Measurements from ENCODE around the gene SPC24. TPM values are rescaled to one million over a fixed set of nuclear protein-coding genes. Genes with fewer than 3 reads are reported as not detected.
"Not testable (repeated sequence)": the region's sequence is repeated elsewhere in the genome, so short reads cannot be mapped to it uniquely, and the experiment has no call there.

Gene SPC24
- total RNA-seq, 1 donor from 2014 or later, result 3.9 TPM

DNA sequence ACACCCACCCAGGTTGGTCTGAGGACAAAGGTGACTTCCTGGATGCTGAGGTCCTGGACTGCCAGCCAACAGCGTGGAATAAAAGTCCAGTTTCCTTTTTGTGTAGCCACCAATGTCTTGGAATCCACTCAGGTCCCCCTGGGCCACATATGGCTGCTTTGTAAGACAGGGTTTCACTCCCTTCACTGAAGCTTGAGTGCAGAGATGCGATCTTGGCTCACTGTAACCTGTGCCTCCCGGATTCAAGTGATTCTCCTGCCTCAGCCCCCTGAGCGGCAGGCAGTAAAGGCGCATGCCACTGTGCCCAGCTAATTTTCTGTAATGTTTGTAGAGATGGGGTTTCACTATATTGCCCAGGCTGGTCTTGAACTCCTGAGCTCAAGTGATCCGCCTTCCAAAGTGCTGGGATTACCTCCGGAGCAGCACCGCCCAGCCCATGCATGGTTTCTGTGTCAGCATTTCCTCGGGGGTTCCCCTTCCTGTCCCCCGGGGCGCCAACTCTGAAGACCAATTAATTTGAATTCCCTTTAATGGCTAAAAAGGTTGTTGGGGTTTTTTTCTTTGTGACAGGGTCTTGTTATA is 24.2 kb upstream of the SPC24 start:
- Histone ChIP-seq H3K36me3 (peaks cover 72% of the 10 kb centered on the region), H3K4me1 (peaks cover 38% of the 10 kb centered on the region), H3K9me3 (replicated peaks) (no peaks in the 10 kb centered on the region), H3K27me3 (ENCODE audit: low read depth) (no peaks in the 10 kb centered on the region), H3K4me3 (peak overlapping the region; percentile 3), H3K27ac (replicated peaks) (peak overlapping the region; percentile 66)
- intact Hi-C loops (cut with micrococcal nuclease), result no loop called here
- DNase-seq, result no peak
- TF ChIP-seq CTCF (IDR thresholded peaks at IDR 0.05; ENCODE audit: borderline replicate concordance), result no peak

DNA sequence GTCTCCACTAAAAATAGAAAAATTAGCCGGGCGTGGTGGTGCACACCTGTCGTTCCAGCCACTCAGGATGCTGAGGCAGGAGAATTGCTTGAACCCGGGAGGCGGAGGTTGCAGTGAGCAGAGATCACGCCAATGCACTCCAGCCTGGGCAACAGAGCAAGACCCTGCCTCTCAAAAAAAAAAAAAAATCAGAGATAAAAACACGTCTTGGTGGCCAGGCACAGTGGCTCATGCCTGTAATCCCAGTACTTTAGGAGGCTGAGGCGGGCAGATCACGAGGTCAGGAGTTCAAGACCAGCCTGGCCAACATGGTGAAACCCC is 23.5 kb upstream of the SPC24 start:
- H3K4me3 ChIP-seq; intact Hi-C loops (cut with micrococcal nuclease); DNase-seq; H3K27me3 ChIP-seq (ENCODE audit: low read depth); H3K9me3 ChIP-seq (replicated peaks): not testable (repeated sequence)
- Histone ChIP-seq H3K27ac (replicated peaks) (peak overlapping the region; percentile 66), H3K36me3 (peaks cover 72% of the 10 kb centered on the region), H3K4me1 (peaks cover 31% of the 10 kb centered on the region)

- H3K9me3 ChIP-seq (replicated peaks), result no peaks in the 10 kb centered on the region
- intact Hi-C loops (cut with micrococcal nuclease), result no loop called here
- H3K36me3 ChIP-seq, result peaks cover 72% of the 10 kb centered on the region
- no peak for TF ChIP-seq CTCF (IDR thresholded peaks at IDR 0.05; ENCODE audit: borderline replicate concordance)
- H3K4me3 ChIP-seq, result no peak overlapping the region
- H3K4me1 ChIP-seq, result peaks cover 26% of the 10 kb centered on the region
- no peak for DNase-seq
- H3K27ac ChIP-seq (replicated peaks), result peak overlapping the region; percentile 66
- H3K27me3 ChIP-seq (ENCODE audit: low read depth), result no peaks in the 10 kb centered on the region
Measured at GRCh38 chr19:11177592-11177991, 22.0 kb upstream of the SPC24 start.

DNA sequence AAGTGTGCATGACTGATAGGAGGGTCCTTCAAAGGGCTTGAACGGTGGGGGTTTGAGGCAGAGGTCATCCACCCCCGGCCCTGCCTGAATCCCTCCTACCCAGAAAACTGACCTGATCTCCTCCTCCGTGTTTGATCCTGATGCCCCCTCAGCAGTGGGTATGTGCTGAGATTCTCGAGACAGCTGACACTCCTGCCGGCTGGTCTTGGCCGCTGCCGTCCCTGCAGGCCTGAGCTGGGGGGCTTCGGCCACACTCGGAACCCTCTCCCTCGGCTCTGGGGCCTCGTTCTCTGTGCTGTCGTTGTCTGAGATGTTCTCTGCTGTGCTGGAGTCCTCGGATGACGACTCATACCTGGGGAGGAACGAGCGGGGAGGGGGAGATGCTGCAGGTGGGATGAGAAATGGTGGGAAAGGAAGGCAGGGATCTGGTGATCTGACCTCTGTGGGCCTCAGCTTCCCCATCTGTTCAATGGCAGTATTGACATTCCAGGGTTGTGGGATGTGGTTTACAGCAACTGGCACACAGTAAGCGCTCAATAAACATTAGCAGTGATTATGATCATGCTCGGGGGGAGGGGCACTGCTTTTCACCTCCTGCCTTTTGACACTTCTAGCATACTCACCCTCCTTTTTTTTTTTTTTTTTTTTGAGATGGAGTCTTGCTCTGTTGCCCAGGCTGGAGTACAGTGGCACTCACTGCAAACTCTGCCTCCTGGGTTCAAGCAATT is 21.0 kb upstream of the SPC24 start:
- intact Hi-C loops (cut with micrococcal nuclease), result no loop called here
- Histone ChIP-seq H3K9me3 (replicated peaks) (no peaks in the 10 kb centered on the region), H3K4me3 (no peak overlapping the region), H3K4me1 (peaks cover 26% of the 10 kb centered on the region), H3K27ac (replicated peaks) (no peak overlapping the region), H3K36me3 (peaks cover 73% of the 10 kb centered on the region), H3K27me3 (ENCODE audit: low read depth) (no peaks in the 10 kb centered on the region)
- TF ChIP-seq CTCF (IDR thresholded peaks at IDR 0.05; ENCODE audit: borderline replicate concordance), result no peak
- DNase-seq, result no peak

GRCh38 chr19:11175920-11176319 is 20.3 kb upstream of the SPC24 start:
- H3K27ac ChIP-seq (replicated peaks), result no peak overlapping the region
- no peaks in the 10 kb centered on the region for H3K9me3 ChIP-seq (replicated peaks)
- H3K36me3 ChIP-seq, result peaks cover 80% of the 10 kb centered on the region
- TF ChIP-seq CTCF (IDR thresholded peaks at IDR 0.05; ENCODE audit: borderline replicate concordance), result no peak
- intact Hi-C loops (cut with micrococcal nuclease), result no loop called here
- no peak for DNase-seq
- H3K4me3 ChIP-seq, result no peak overlapping the region
- H3K27me3 ChIP-seq (ENCODE audit: low read depth), result no peaks in the 10 kb centered on the region
- peaks cover 26% of the 10 kb centered on the region for H3K4me1 ChIP-seq

GRCh38 chr19:11174336-11174735 is 18.8 kb upstream of the SPC24 start:
- H3K4me3 ChIP-seq, result no peak overlapping the region
- peaks cover 96% of the 10 kb centered on the region for H3K36me3 ChIP-seq
- no peaks in the 10 kb centered on the region for H3K27me3 ChIP-seq (ENCODE audit: low read depth)
- H3K4me1 ChIP-seq, result peaks cover 23% of the 10 kb centered on the region
- intact Hi-C loops (cut with micrococcal nuclease), result no loop called here
- no peak for TF ChIP-seq CTCF (IDR thresholded peaks at IDR 0.05; ENCODE audit: borderline replicate concordance)
- H3K27ac ChIP-seq (replicated peaks), result no peak overlapping the region
- H3K9me3 ChIP-seq (replicated peaks), result no peaks in the 10 kb centered on the region
- DNase-seq, result no peak
